ENCODE results near the gene FAM180B. TPM values are rescaled to one million over a fixed set of nuclear protein-coding genes. Genes with fewer than 3 reads are reported as not detected.
A peak's percentile ranks its signal among the peaks of the same experiment; 100 is the strongest.

Gene FAM180B
- total and polyA plus RNA-seq, 2 of the 13 experiments (the other 11 are each of a cell fraction or from before 2014, with no cell fraction given), result 0.40 to 1.0 TPM

GRCh38 chr11:47550288-47551047 is 36.0 kb upstream of the FAM180B start (continued):
- TF ChIP-seq ZBTB10 (CRISPR knock-in tag; IDR thresholded peaks at IDR 0.05; ENCODE audit: borderline replicate concordance) (no peak), CC2D1A (CRISPR knock-in tag; IDR thresholded peaks at IDR 0.05) (no peak)

GRCh38 chr11:47551086-47551485 is 35.4 kb upstream of the FAM180B start:
- Histone ChIP-seq H3K27me3 (ENCODE audit: control insufficient read depth in 1 of 2, insufficient read depth in 2 of 2, low read length in 2 of 2) (no peaks in the 10 kb centered on the region), H4K20me1 (ENCODE audit: insufficient read depth, low read length) (peaks cover 45% of the 10 kb centered on the region), H3K9ac (ENCODE audit: insufficient read depth, low read depth, low read length) (peak overlapping the region; percentile 95; the same call in 1 of the 2 replicates), H3K36me3 (replicated peaks in 1 of 2; ENCODE audit: control insufficient read depth in 1 of 2, insufficient read depth in 2 of 2, low read length in 2 of 2) (peaks cover 0 to 6% of the 10 kb centered on the region in 2 experiments; a peak in 2 of 5 replicates), H3K4me2 (ENCODE audit: low read depth, low read length) (peak overlapping the region; percentile 81), H3K79me2 (ENCODE audit: insufficient read depth, low read length) (peaks cover 65% of the 10 kb centered on the region), H2AFZ (ENCODE audit: low read length) (no peak overlapping the region), H3K4me1 (ENCODE audit: insufficient read depth, low read length) (peaks cover 40% of the 10 kb centered on the region), H3K9me3 (ENCODE audit: low read length) (no peaks in the 10 kb centered on the region), H3K27ac (ENCODE audit: extremely low read length, insufficient read depth, low read length) (peak overlapping the region; percentile 20), H3K4me3 (replicated peaks in 1 of 3; ENCODE audit: insufficient read depth in 1 of 3, low read depth in 2 of 3, low read length in 3 of 3) (peak overlapping the region in 2 of 3 experiments; percentile 69 to 98; a peak in 4 of 6 replicates)
- in situ Hi-C loops (cut with HindIII; ENCODE audit: extremely low pct_ligation_motif_present, low pct_unique_long_range_greater_than_20kb) (no loop called here), intact Hi-C loops (cut with micrococcal nuclease; ENCODE audit: unreplicated experiment) (loop anchor here (5.0 kb wide), 1 partner anchor 64 kb away; no protein-coding TSS in a partner anchor)
- CTCF ChIA-PET (ENCODE audit: low intra/inter-chr PET ratio, low total read pairs), result no interaction called here
- peak; percentile 67 for FAIRE-seq
- POLR2A ChIA-PET, result interaction anchor here (1.4 to 2.6 kb wide), 2 partner anchors 14 kb away, joined by 3 to 19 read pairs; partner anchors contain the start of gene PTPMT1
- ATAC-seq, result peak; percentile 24; the same call in 1 of the 3 replicates
- BruUV-seq (replicated peaks), result TSS peak; percentile 50
- peak; percentile 57 for DNase-seq (ENCODE audit: low spot score)
- TF ChIP-seq NCOA1 (CRISPR knock-in tag; IDR thresholded peaks at IDR 0.05) (no peak), SAP130 (CRISPR knock-in tag; IDR thresholded peaks at IDR 0.05; ENCODE audit: low read depth) (peak; percentile 31; the same call in 1 of the 2 replicates), MLXIP (CRISPR knock-in tag; IDR thresholded peaks at IDR 0.05; ENCODE audit: borderline replicate concordance) (no peak), ERF (CRISPR knock-in tag; IDR thresholded peaks at IDR 0.05) (no peak), ZNF17 (CRISPR knock-in tag; IDR thresholded peaks at IDR 0.05) (no peak), RFX3 (CRISPR knock-in tag; IDR thresholded peaks at IDR 0.05) (no peak), ZFP1 (CRISPR knock-in tag; IDR thresholded peaks at IDR 0.05) (no peak), HMGXB4 (CRISPR knock-in tag; IDR thresholded peaks at IDR 0.05; ENCODE audit: borderline replicate concordance in 1 of 2, low read depth in 1 of 2) (0 out of 4 replicates have a peak, but pooled peaks of 1 of the 2 experiments have one; percentile 18), HNF4A (CRISPR knock-in tag; IDR thresholded peaks at IDR 0.05) (peak; percentile 36; the same call in 1 of the 2 replicates), IKZF5 (CRISPR knock-in tag; IDR thresholded peaks at IDR 0.05) (no peak), ZNF552 (CRISPR knock-in tag; IDR thresholded peaks at IDR 0.05; ENCODE audit: borderline replicate concordance) (no peak)
